Breast epithelium (tissue), 3 donors: Measurements from ENCODE around the gene VIPR1.

Experiments used
- CTCF ChIP-seq, 3 donors: fragments of 450-650 bp; IDR thresholded peaks; one replicate each; pipeline ENCODE4 v1.5.1; 2016 to 2017; ENCODE audit warnings: antibody characterized with exemption in 3 of 3, mild to moderate bottlenecking in 3 of 3, moderate library complexity in 3 of 3
- POLR2A ChIP-seq: fragments of 450-650 bp; IDR thresholded peaks from one replicate; pipeline ENCODE4 v1.6.1; 2016; ENCODE audit warnings: antibody characterized with exemption, mild to moderate bottlenecking, moderate library complexity
- POLR2AphosphoS5 ChIP-seq, 3 donors: sonication (generic); formaldehyde crosslinking; IDR thresholded peaks; one replicate each; pipeline ENCODE4 v1.6.1; 2017; ENCODE audit warnings: antibody characterized with exemption in 3 of 3

- TF ChIP-seq CTCF (IDR thresholded peaks at IDR 0.05): no peak
- TF ChIP-seq POLR2A: no peak
- no peak for TF ChIP-seq POLR2AphosphoS5 (IDR thresholded peaks at IDR 0.05)
These were observed 34.3 kb upstream of the VIPR1 start for GRCh38 chr3:42468111-42468510.
